ENCODE results near the gene GTF2B. TPM values are rescaled to one million over a fixed set of nuclear protein-coding genes. Genes with fewer than 3 reads are reported as not detected.
"Not testable (repeated sequence)": the region's sequence is repeated elsewhere in the genome, so short reads cannot be mapped to it uniquely, and the experiment has no call there.

GTF2B gene
- total RNA-seq, 2 experiments from 2014 or later: 34.8 to 42.4 TPM

GRCh38 chr1:88910401-88910800 is 19.0 kb upstream of the GTF2B start:
- H3K27me3 Mint-ChIP-seq: no peaks in the 10 kb centered on the region
- H3K9me3 Mint-ChIP-seq (ENCODE audit: low read depth): peaks cover 3% of the 10 kb centered on the region
- DNase-seq (no peak), ATAC-seq (no peak)
- CTCF ChIA-PET: no interaction called here
- peaks cover 8% of the 10 kb centered on the region for H3K36me3 Mint-ChIP-seq
- H3K27ac Mint-ChIP-seq: no peak overlapping the region
- H3K4me3 Mint-ChIP-seq: no peak overlapping the region
- H3K4me1 Mint-ChIP-seq: peaks cover 16% of the 10 kb centered on the region

- ATAC-seq: no peak
- Mint-ChIP-seq H3K4me1 (no peaks in the 10 kb centered on the region), H3K4me3 (no peak overlapping the region), H3K27me3 (no peaks in the 10 kb centered on the region), H3K9me3 (ENCODE audit: low read depth) (no peaks in the 10 kb centered on the region), H3K27ac (no peak overlapping the region), H3K36me3 (no peaks in the 10 kb centered on the region)
- no peak for DNase-seq
- CTCF ChIA-PET: no interaction called here
These were observed 9.5 kb upstream of the GTF2B start for GRCh38 chr1:88900883-88901282.

GRCh38 chr1:88897070-88897730 is 5.8 kb upstream of the GTF2B start:
- H3K4me3 Mint-ChIP-seq: no peak overlapping the region
- CTCF ChIA-PET: no interaction called here
- H3K9me3 Mint-ChIP-seq (ENCODE audit: low read depth): no peaks in the 10 kb centered on the region
- H3K27me3 Mint-ChIP-seq: no peaks in the 10 kb centered on the region
- DNase-seq (no peak), ATAC-seq (no peak)
- H3K27ac Mint-ChIP-seq: no peak overlapping the region
- peaks cover 1% of the 10 kb centered on the region for H3K36me3 Mint-ChIP-seq
- peaks cover 14% of the 10 kb centered on the region for H3K4me1 Mint-ChIP-seq

GRCh38 chr1:88892357-88892877 is 1.1 kb upstream of the GTF2B start:
- CTCF ChIA-PET: interaction anchor here (2.1 to 5.8 kb wide), 2 partner anchors 9 to 16 kb away, joined by 5 to 45 read pairs; no protein-coding TSS in a partner anchor
- Mint-ChIP-seq H3K27ac (peak overlapping the region; percentile 97), H3K9me3 (ENCODE audit: low read depth) (no peaks in the 10 kb centered on the region), H3K4me3 (peak overlapping the region; percentile 87), H3K4me1 (peaks cover 50% of the 10 kb centered on the region), H3K36me3 (peaks cover 9% of the 10 kb centered on the region), H3K27me3 (no peaks in the 10 kb centered on the region)
- ATAC-seq (no peak), DNase-seq (peak; percentile 59)

GRCh38 chr1:88891951-88892340 is 579 bp upstream of the GTF2B start:
- Mint-ChIP-seq H3K27ac (peak overlapping the region; percentile 97), H3K27me3 (no peaks in the 10 kb centered on the region), H3K36me3 (peaks cover 13% of the 10 kb centered on the region), H3K9me3 (ENCODE audit: low read depth) (no peaks in the 10 kb centered on the region), H3K4me1 (peaks cover 53% of the 10 kb centered on the region), H3K4me3 (peak overlapping the region; percentile 87)
- DNase-seq (no peak), ATAC-seq (no peak)
- CTCF ChIA-PET: interaction anchor here (0.6 to 5.8 kb wide), 4 partner anchors 9 to 207 kb away, joined by 3 to 45 read pairs (median 6); partner anchors contain the start of gene PKN2

- CTCF ChIA-PET: interaction anchor here (0.9 to 5.8 kb wide), 5 partner anchors 8 to 234 kb away, joined by 3 to 45 read pairs (median 5); partner anchors contain the start of gene PKN2
- no peaks in the 10 kb centered on the region for H3K27me3 Mint-ChIP-seq
- no peaks in the 10 kb centered on the region for H3K9me3 Mint-ChIP-seq (ENCODE audit: low read depth)
- peaks cover 54% of the 10 kb centered on the region for H3K4me1 Mint-ChIP-seq
- peak overlapping the region; percentile 87 for H3K4me3 Mint-ChIP-seq
- DNase-seq (peak; percentile 65), ATAC-seq (no peak)
- H3K27ac Mint-ChIP-seq: peak overlapping the region; percentile 97
- H3K36me3 Mint-ChIP-seq: peaks cover 17% of the 10 kb centered on the region
These were observed 513 bp downstream of the GTF2B start for GRCh38 chr1:88890791-88891317.

GRCh38 chr1:88890131-88890530 is 1.2 kb downstream of the GTF2B start:
- peak overlapping the region; percentile 87 for H3K4me3 Mint-ChIP-seq
- DNase-seq (no peak), ATAC-seq (no peak)
- no peaks in the 10 kb centered on the region for H3K27me3 Mint-ChIP-seq
- CTCF ChIA-PET: interaction anchor here (0.9 to 5.8 kb wide), 5 partner anchors 7 to 233 kb away, joined by 3 to 45 read pairs (median 5); partner anchors contain the start of gene PKN2
- peaks cover 54% of the 10 kb centered on the region for H3K4me1 Mint-ChIP-seq
- peak overlapping the region; percentile 97 for H3K27ac Mint-ChIP-seq
- H3K36me3 Mint-ChIP-seq: peaks cover 17% of the 10 kb centered on the region
- no peaks in the 10 kb centered on the region for H3K9me3 Mint-ChIP-seq (ENCODE audit: low read depth)

GRCh38 chr1:88888750-88889149 is 2.6 kb downstream of the GTF2B start:
- Mint-ChIP-seq H3K4me1 (peaks cover 55% of the 10 kb centered on the region), H3K9me3 (ENCODE audit: low read depth) (no peaks in the 10 kb centered on the region), H3K36me3 (peaks cover 24% of the 10 kb centered on the region), H3K4me3 (peak overlapping the region; percentile 42), H3K27me3 (no peaks in the 10 kb centered on the region), H3K27ac (peak overlapping the region; percentile 79)
- ATAC-seq: peak; percentile 17
- DNase-seq: no peak
- CTCF ChIA-PET: interaction anchor here (1.2 to 5.8 kb wide), 2 partner anchors 12 to 213 kb away, joined by 6 to 45 read pairs; no protein-coding TSS in a partner anchor

- ATAC-seq (no peak), DNase-seq (no peak)
- Mint-ChIP-seq H3K36me3 (peaks cover 33% of the 10 kb centered on the region), H3K4me1 (peaks cover 51% of the 10 kb centered on the region), H3K27me3 (no peaks in the 10 kb centered on the region), H3K9me3 (ENCODE audit: low read depth) (no peaks in the 10 kb centered on the region), H3K4me3 (no peak overlapping the region), H3K27ac (no peak overlapping the region)
- CTCF ChIA-PET: interaction anchor here (0.6 to 1.5 kb wide), 3 partner anchors 9 to 37 kb away, joined by 3 read pairs; no protein-coding TSS in a partner anchor
These were observed 5.4 kb downstream of the GTF2B start for GRCh38 chr1:88885933-88886332.

GRCh38 chr1:88883156-88883555 is 8.2 kb downstream of the GTF2B start:
- ATAC-seq: no peak
- H3K36me3 Mint-ChIP-seq: peaks cover 26% of the 10 kb centered on the region
- H3K27ac Mint-ChIP-seq: no peak overlapping the region
- H3K4me1 Mint-ChIP-seq: peaks cover 39% of the 10 kb centered on the region
- H3K27me3 Mint-ChIP-seq: no peaks in the 10 kb centered on the region
- CTCF ChIA-PET: interaction anchor here (1.0 kb wide), 1 partner anchor 8 kb away, joined by 5 read pairs; the partner anchor contains the start of gene GTF2B
- H3K9me3 Mint-ChIP-seq (ENCODE audit: low read depth): no peaks in the 10 kb centered on the region
- no peak for DNase-seq
- no peak overlapping the region for H3K4me3 Mint-ChIP-seq

- H3K27ac Mint-ChIP-seq; H3K27me3 Mint-ChIP-seq; H3K4me3 Mint-ChIP-seq; DNase-seq; ATAC-seq; H3K9me3 Mint-ChIP-seq (ENCODE audit: low read depth): not testable (repeated sequence)
- Mint-ChIP-seq H3K36me3 (peaks cover 19% of the 10 kb centered on the region), H3K4me1 (peaks cover 33% of the 10 kb centered on the region)
- CTCF ChIA-PET: interaction anchor here (0.7 to 1.2 kb wide), 4 partner anchors 108 to 576 kb away, joined by 3 to 4 read pairs (median 3); no protein-coding TSS in a partner anchor
These were observed 10.7 kb downstream of the GTF2B start for GRCh38 chr1:88880717-88881116.

GRCh38 chr1:88878731-88879130 is 12.6 kb downstream of the GTF2B start:
- H3K9me3 Mint-ChIP-seq (ENCODE audit: low read depth): no peaks in the 10 kb centered on the region
- no peaks in the 10 kb centered on the region for H3K27me3 Mint-ChIP-seq
- peaks cover 39% of the 10 kb centered on the region for H3K4me1 Mint-ChIP-seq
- ATAC-seq (no peak), DNase-seq (no peak)
- no peak overlapping the region for H3K27ac Mint-ChIP-seq
- H3K4me3 Mint-ChIP-seq: no peak overlapping the region
- CTCF ChIA-PET: interaction anchor here (1.0 to 6.3 kb wide), 7 partner anchors 11 to 223 kb away, joined by 3 to 45 read pairs (median 4); partner anchors contain the start of gene GTF2B
- peaks cover 15% of the 10 kb centered on the region for H3K36me3 Mint-ChIP-seq

- H3K27ac Mint-ChIP-seq: no peak overlapping the region
- no peaks in the 10 kb centered on the region for H3K27me3 Mint-ChIP-seq
- no peak for ATAC-seq
- CTCF ChIA-PET: interaction anchor here (1.0 to 6.3 kb wide), 11 partner anchors 10 to 225 kb away, joined by 3 to 45 read pairs (median 4); partner anchors contain the start of gene GTF2B
- H3K4me1 Mint-ChIP-seq: peaks cover 33% of the 10 kb centered on the region
- H3K36me3 Mint-ChIP-seq: peaks cover 13% of the 10 kb centered on the region
- H3K4me3 Mint-ChIP-seq: no peak overlapping the region
- no peak for DNase-seq
- H3K9me3 Mint-ChIP-seq (ENCODE audit: low read depth): no peaks in the 10 kb centered on the region
These were observed 13.5 kb downstream of the GTF2B start for GRCh38 chr1:88877911-88878310.

Measured in activated CD8-positive, alpha-beta memory T cell treated with anti-CD3 and anti-CD28 coated beads, Interleukin-2, amount 10 ng/mL, durations not matched to agents 7 days and 5 days (primary cell).